GM20000 (cell line): Measurements from ENCODE around the gene JARID2.

Experiments used
- DNase-seq: peaks from one replicate; pipeline ENCODE4 v3.0.0; 2012; ENCODE audit warnings: low spot score
- CTCF ChIP-seq: IDR thresholded peaks from 2 replicates; pipeline ENCODE4 v1.5.1; 2012; ENCODE audit warnings: mild to moderate bottlenecking, control low read depth; ENCODE audit errors: extremely low read depth, missing control alignments

The JARID2 gene

GRCh38 chr6:15356937-15357336 lies 111.1 kb downstream of the JARID2 start:
- no peak for TF ChIP-seq CTCF

DNA sequence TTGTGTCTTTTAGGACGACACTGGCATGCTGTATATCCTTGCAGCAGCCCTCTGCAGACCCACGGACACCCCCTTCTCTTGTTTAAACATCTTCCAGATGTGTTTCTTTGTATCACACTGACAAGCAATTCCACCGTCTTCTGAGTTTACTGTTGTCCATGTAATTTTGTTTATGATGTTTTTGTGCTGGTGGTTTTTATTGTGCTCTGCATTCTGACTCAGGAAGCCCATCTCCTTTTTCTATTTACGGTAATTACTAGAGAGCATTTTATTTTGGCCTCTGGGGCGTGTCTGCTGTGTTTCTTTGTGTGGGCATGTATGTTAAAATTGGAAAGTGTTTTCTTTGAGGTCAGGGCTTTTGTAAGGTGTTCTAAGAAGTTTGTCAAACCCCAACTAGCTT lies 111.9 kb downstream of the JARID2 start:
- no peak for TF ChIP-seq CTCF
- no peak for DNase-seq

More at GRCh38 chr6:15356937-15357336, 111.1 kb downstream of the JARID2 start:
- DNase-seq: no peak

DNA sequence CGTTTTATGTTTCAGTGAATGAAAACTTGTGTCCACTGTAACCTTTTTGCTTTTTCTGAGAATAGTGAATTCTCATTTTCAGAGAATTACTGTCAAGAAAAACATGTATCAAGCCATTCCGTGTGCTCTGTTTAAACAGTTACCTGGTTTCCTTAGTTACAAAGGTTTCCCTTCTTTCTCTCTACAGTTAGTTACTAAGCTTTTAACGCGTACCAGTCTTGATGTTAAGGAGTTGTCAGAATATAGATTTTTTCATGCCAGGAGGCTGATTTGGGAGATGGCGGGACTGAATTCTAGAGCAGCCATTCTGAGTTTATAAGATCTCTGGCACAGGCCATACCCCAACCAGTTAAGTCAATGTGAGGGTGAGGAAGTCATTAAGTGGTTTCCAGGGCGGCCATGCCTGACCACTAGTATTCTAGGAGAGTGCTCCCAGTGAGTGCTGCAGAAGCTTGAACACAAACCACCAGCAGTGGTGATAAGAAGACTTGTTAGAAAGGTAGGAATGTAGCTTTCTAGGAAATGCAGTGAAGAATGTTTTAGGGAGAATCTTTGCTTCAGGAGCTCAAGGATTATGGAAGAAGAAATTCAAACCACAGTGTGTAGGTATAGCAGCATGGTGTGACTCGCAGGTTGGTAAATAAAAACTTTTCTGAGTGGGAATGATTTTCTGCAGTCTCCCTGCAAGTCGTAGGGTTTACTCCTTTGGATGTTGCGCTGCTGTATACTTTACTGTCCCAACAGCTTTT lies 112.9 kb downstream of the JARID2 start:
- DNase-seq: no peak

GRCh38 chr6:15359335-15359862 lies 113.5 kb downstream of the JARID2 start:
- TF ChIP-seq CTCF: no peak
- peak; percentile 56 for DNase-seq

More for the DNA sequence above, 112.9 kb downstream of the JARID2 start:
- no peak for TF ChIP-seq CTCF

- no peak for TF ChIP-seq CTCF
Observed at GRCh38 chr6:15360300-15360699, 114.4 kb downstream of the JARID2 start.

GRCh38 chr6:15361197-15361596 lies 115.3 kb downstream of the JARID2 start:
- TF ChIP-seq CTCF: no peak
- DNase-seq: no peak

More at GRCh38 chr6:15360300-15360699, 114.4 kb downstream of the JARID2 start:
- no peak for DNase-seq

DNA sequence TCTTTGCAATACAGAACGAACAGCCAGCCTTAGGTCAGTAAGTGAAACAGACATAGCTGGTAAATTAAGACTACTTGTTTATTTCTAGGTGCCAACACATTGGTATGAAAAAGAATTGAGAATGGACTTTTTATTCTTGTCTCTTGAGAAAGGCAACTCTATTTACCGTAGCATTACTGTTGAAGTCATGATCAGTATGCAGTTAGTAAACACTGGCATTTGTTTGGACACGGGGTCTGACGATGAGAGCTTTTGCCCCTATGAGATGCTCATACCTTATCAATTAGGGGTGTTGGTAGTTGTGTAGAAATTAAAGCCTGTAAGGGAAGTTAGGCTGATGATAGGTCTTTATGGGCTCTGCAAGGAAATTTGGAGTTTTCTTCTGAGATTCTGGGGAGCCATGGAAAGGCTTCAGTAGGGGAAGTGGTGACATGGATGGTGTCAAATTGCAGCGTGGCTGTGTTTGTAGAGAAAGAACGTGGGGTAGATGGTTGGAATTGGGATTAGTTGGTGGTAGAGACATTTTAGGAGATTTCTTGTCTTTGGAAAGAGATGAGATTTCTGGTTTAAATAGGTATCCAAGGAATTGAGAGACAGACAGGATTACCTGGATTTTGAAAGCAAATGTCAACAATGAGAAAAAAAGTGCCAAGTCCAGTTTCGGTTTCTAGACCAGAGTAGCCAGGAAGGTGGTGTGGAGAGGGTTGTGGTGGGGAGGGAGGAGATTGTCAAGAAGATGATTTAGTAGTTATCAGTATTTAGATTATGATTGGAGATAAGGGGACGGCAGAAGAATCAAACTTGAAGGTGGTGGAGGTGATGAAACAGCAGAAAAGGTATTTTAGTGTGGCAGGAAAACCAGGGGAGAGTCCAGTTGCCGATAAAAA lies 116.6 kb downstream of the JARID2 start:
- no peak for TF ChIP-seq CTCF
- DNase-seq: no peak
